HCT116 (cell line): Measurements from ENCODE around the gene DIP2C. TPM values are rescaled to one million over a fixed set of nuclear protein-coding genes. Genes with fewer than 3 reads are reported as not detected.

Experiments
- ATAC-seq: fragments of 200-7000 bp; cut with Tn5 transposase; 2 replicates; pipeline ENCODE4 v1.9.1; 2020; ENCODE audit warnings: mild to moderate bottlenecking, moderate library complexity
- BruUV-seq: library from RNA; stranded (reverse); fragments of 400-500 nt; replicated peaks from 2 replicates; lab custom pipeline; 2021; lab: Mats Ljungman, UMichigan
- CTCF ChIA-PET: fragments of 300-600 bp; sonication (Branson Sonifier 250); formaldehyde crosslinking; loops from one replicate; lab custom pipeline; 2021; ENCODE audit warnings: antibody characterized with exemption; lab: Charles Lee
- POLR2A ChIA-PET: fragments of 300-600, 350-600 bp; sonication (Branson Sonifier 250); formaldehyde crosslinking; loops from one replicate; lab custom pipeline; 2021; ENCODE audit warnings: antibody characterized with exemption; lab: Charles Lee
- RAD21 ChIA-PET, 2 experiments: fragments of 300-600 bp; sonication (Branson Sonifier 250); formaldehyde crosslinking; loops; one replicate each; lab custom pipeline; 2023; ENCODE audit warnings: low total read pairs in 2 of 2; ENCODE audit not compliant: uncharacterized antibody in 2 of 2, unreplicated experiment in 2 of 2, low non-redundant PET in 1 of 2; lab: Charles Lee
- DNase-seq: peaks from one replicate; pipeline ENCODE4 v3.0.0-alpha.2; 2010; ENCODE audit warnings: low read depth, low spot score
- H2AFZ ChIP-seq: fragments of 200-600 bp; shearing (Covaris generic), sonication (generic); 2 replicates; pipeline ENCODE4 v1.6.1; 2017; ENCODE audit warnings: low read depth, mixed run types, mixed read lengths, antibody characterized with exemption, low read length; ENCODE audit not compliant: poor library complexity, severe bottlenecking
- H3K27ac ChIP-seq: 2 replicates; pipeline ENCODE4 v1.5.1; 2012; ENCODE audit warnings: low read depth, low read length
- H3K27me3 ChIP-seq: fragments of 200-600 bp; sonication (generic); 2 replicates; pipeline ENCODE4 v1.6.1; 2016; ENCODE audit warnings: mixed run types, low read length, mixed read lengths; ENCODE audit not compliant: insufficient read depth
- H3K36me3 ChIP-seq, 2 experiments: fragments of 200-500 bp in 1 of 2; fragments of 200-600 bp in 1 of 2; sonication (Bioruptor generic) in 1 of 2; sonication (generic) in 1 of 2; 2 replicates each; pipeline versions ENCODE4 v1.5.1 to v1.6.1; 2014 to 2016; ENCODE audit warnings: low read length in 2 of 2, inconsistent platforms in 1 of 2, mixed read lengths in 1 of 2, mixed run types in 1 of 2; ENCODE audit not compliant: insufficient read depth in 2 of 2, control insufficient read depth in 1 of 2
- H3K4me1 ChIP-seq, 2 experiments: fragments of 200-600 bp in 1 of 2; sonication (generic) in 1 of 2; 2 replicates each; pipeline versions ENCODE4 v1.5.1 to v1.6.1; 2012 to 2017; ENCODE audit warnings: low read length in 2 of 2, inconsistent platforms in 1 of 2, mild to moderate bottlenecking in 1 of 2, mixed read lengths in 1 of 2, mixed run types in 1 of 2, moderate library complexity in 1 of 2; ENCODE audit not compliant: insufficient read depth in 2 of 2, control insufficient read depth in 1 of 2
- H3K4me2 ChIP-seq: fragments of 200-600 bp; sonication (generic); 2 replicates; pipeline ENCODE4 v1.6.1; 2017; ENCODE audit warnings: mixed run types, low read length, mixed read lengths
- H3K4me3 ChIP-seq, 2 experiments: fragments of 200-600 bp in 1 of 2; sonication (generic) in 1 of 2; replicated peaks in 1 of 2; 2 replicates each; pipeline ENCODE4 v1.5.1; 2011 to 2016; ENCODE audit warnings: low read length in 2 of 2, control low read depth in 1 of 2, low read depth in 1 of 2, mild to moderate bottlenecking in 1 of 2, mixed read lengths in 1 of 2, mixed run types in 1 of 2
- H3K79me2 ChIP-seq: fragments of 200-600 bp; sonication (generic); 2 replicates; pipeline ENCODE4 v1.6.1; 2017; ENCODE audit warnings: mild to moderate bottlenecking, mixed run types, low read length, moderate library complexity, mixed read lengths; ENCODE audit not compliant: insufficient read depth
- H3K9ac ChIP-seq: fragments of 200-600 bp; sonication (generic); 2 replicates; pipeline ENCODE4 v1.6.1; 2016; ENCODE audit warnings: low read length, mixed read lengths
- H3K9me2 ChIP-seq: fragments of 200-600 bp; sonication (generic), shearing (Covaris generic); 2 replicates; pipeline ENCODE4 v1.6.1; 2017; ENCODE audit warnings: mixed run types, mild to moderate bottlenecking, moderate library complexity; ENCODE audit not compliant: insufficient read depth
- H3K9me3 ChIP-seq, 2 experiments: fragments of 200-500 bp in 1 of 2; fragments of 200-600 bp in 1 of 2; sonication (Bioruptor generic) in 1 of 2; sonication (generic) in 1 of 2; 2 replicates each; pipeline ENCODE4 v1.6.1; 2014 to 2017; ENCODE audit warnings: low read length in 2 of 2, mixed read lengths in 2 of 2, inconsistent platforms in 1 of 2, low read depth in 1 of 2, mild to moderate bottlenecking in 1 of 2, mixed run types in 1 of 2, moderate library complexity in 1 of 2; ENCODE audit not compliant: control insufficient read depth in 1 of 2, insufficient read depth in 1 of 2
- H4K20me1 ChIP-seq: fragments of 200-600 bp; sonication (generic), shearing (Covaris generic); 2 replicates; pipeline ENCODE4 v1.6.1; 2017; ENCODE audit warnings: mixed run types, mild to moderate bottlenecking, moderate library complexity; ENCODE audit not compliant: insufficient read depth
- ATF3 ChIP-seq: IDR thresholded peaks from 2 replicates; pipeline ENCODE4 v1.6.1; 2012
- CEBPB ChIP-seq: IDR thresholded peaks from 2 replicates; pipeline ENCODE4 v1.6.1; 2012; ENCODE audit warnings: low read depth
- EGR1 ChIP-seq: IDR thresholded peaks from 2 replicates; pipeline ENCODE4 v1.6.1; 2012; ENCODE audit warnings: low read depth
- ELF1 ChIP-seq: IDR thresholded peaks from 2 replicates; pipeline ENCODE4 v1.6.1; 2012; ENCODE audit warnings: low read depth, borderline replicate concordance
- EZH2 ChIP-seq: fragments of 200-600 bp; sonication (generic); IDR thresholded peaks from 2 replicates; pipeline ENCODE4 v1.6.1; 2017; ENCODE audit warnings: antibody characterized with exemption, mixed run types
- FOSL1 ChIP-seq: IDR thresholded peaks from 2 replicates; pipeline ENCODE4 v1.6.1; 2012; ENCODE audit warnings: low read depth
- JUND ChIP-seq: IDR thresholded peaks from 2 replicates; pipeline ENCODE4 v1.6.1; 2012
- MAX ChIP-seq: IDR thresholded peaks from 2 replicates; pipeline ENCODE4 v1.6.1; 2012
- POLR2A ChIP-seq: IDR thresholded peaks from 2 replicates; pipeline ENCODE4 v1.7.0; 2011; ENCODE audit warnings: borderline replicate concordance; ENCODE audit not compliant: insufficient read depth, insufficient read length; ENCODE audit errors: extremely low read depth
- POLR2AphosphoS5 ChIP-seq: IDR thresholded peaks from 2 replicates; pipeline ENCODE4 v1.6.1; 2011; ENCODE audit warnings: mild to moderate bottlenecking, low read depth, low read length, moderate library complexity
- RAD21 ChIP-seq: IDR thresholded peaks from 2 replicates; pipeline ENCODE4 v1.6.1; 2012; ENCODE audit warnings: low read depth, mild to moderate bottlenecking
- SIN3A ChIP-seq: IDR thresholded peaks from 2 replicates; pipeline ENCODE4 v1.6.1; 2012; ENCODE audit warnings: low read depth
- SRF ChIP-seq: IDR thresholded peaks from 2 replicates; pipeline ENCODE4 v1.6.1; 2012; ENCODE audit warnings: low read depth
- TCF7L2 ChIP-seq: IDR thresholded peaks from 2 replicates; pipeline ENCODE4 v1.7.0; 2011; ENCODE audit warnings: borderline replicate concordance, inconsistent platforms; ENCODE audit not compliant: insufficient read depth, insufficient read length; ENCODE audit errors: extremely low read depth
- YY1 ChIP-seq: IDR thresholded peaks from 2 replicates; pipeline ENCODE4 v1.6.1; 2011; ENCODE audit warnings: low read length, low read depth, moderate library complexity, mild to moderate bottlenecking; ENCODE audit not compliant: insufficient replicate concordance; ENCODE audit errors: extremely low read depth
- ZBTB33 ChIP-seq: IDR thresholded peaks from 2 replicates; pipeline ENCODE4 v1.6.1; 2011; ENCODE audit warnings: mild to moderate bottlenecking, low read length, moderate library complexity; ENCODE audit not compliant: insufficient replicate concordance; ENCODE audit errors: extremely low read depth
- ZNF274 ChIP-seq: fragments of 200-500 bp; sonication (Bioruptor generic); IDR thresholded peaks from 2 replicates; pipeline ENCODE4 v1.6.1; 2014; ENCODE audit warnings: mild to moderate bottlenecking, low read depth, low read length, inconsistent platforms
- intact Hi-C: fragments of 100-400 bp; cut with micrococcal nuclease; formaldehyde crosslinking; loops from 2 replicates; pipeline ENCODE4 v1.10.0; 2022
- total RNA-seq: library from RNA; stranded (reverse); gene quantifications from one replicate; pipeline ENCODE4 v1.2.1, GENCODE V29; 2021; ENCODE audit not compliant: unreplicated experiment

Gene DIP2C
- total RNA-seq, 1 experiment from 2014 or later, result 15.4 TPM

GRCh38 chr10:712089-712488 is 22.6 kb upstream of the DIP2C start:
- H3K4me2 ChIP-seq, result no peak overlapping the region
- intact Hi-C loops, result no loop called here
- POLR2A ChIA-PET, result no interaction called here
- no peak overlapping the region for H3K27ac ChIP-seq
- ATAC-seq (no peak; the same call in 1 of the 2 replicates), DNase-seq (no peak)
- H3K36me3 ChIP-seq, result no peaks in the 10 kb centered on the region
- H4K20me1 ChIP-seq, result no peaks in the 10 kb centered on the region
- no peaks in the 10 kb centered on the region for H3K4me1 ChIP-seq
- BruUV-seq, result no TSS peak
- H3K4me3 ChIP-seq, result no peak overlapping the region
- no peaks in the 10 kb centered on the region for H3K9me2 ChIP-seq
- RAD21 ChIA-PET, result no interaction called here
- no peak overlapping the region for H2AFZ ChIP-seq
- no peaks in the 10 kb centered on the region for H3K9me3 ChIP-seq
- CTCF ChIA-PET, result no interaction called here
- TF ChIP-seq ATF3 (no peak), SIN3A (no peak), SRF (no peak), FOSL1 (no peak), RAD21 (no peak), POLR2A (no peak), TCF7L2 (no peak), CEBPB (no peak), MAX (no peak), ZBTB33 (no peak), EGR1 (no peak), EZH2 (no peak), YY1 (no peak), ELF1 (no peak), POLR2AphosphoS5 (no peak), JUND (no peak), ZNF274 (no peak)
- H3K9ac ChIP-seq, result no peak overlapping the region
- H3K79me2 ChIP-seq, result no peaks in the 10 kb centered on the region
- peaks cover 22% of the 10 kb centered on the region; the same call in 1 of the 2 replicates for H3K27me3 ChIP-seq
